HepG2 (cell line): ENCODE measurements around the gene LAX1. TPM values are rescaled to one million over a fixed set of nuclear protein-coding genes. Genes with fewer than 3 reads are reported as not detected.

Experiments used
- FOXM1 ChIP-seq: sonication (generic); formaldehyde crosslinking; IDR thresholded peaks from 2 replicates; pipeline ENCODE4 v1.5.0; 2020; ENCODE audit warnings: missing genetic modification reagents
- HNRNPH1 ChIP-seq: fragments of 200-400 bp; formaldehyde crosslinking; optimal IDR thresholded peaks from 2 replicates; pipeline ENCODE3; 2017; ENCODE audit warnings: mild to moderate bottlenecking, low read depth, low read length
- KLF13 ChIP-seq: sonication (generic); formaldehyde crosslinking; IDR thresholded peaks from 2 replicates; pipeline ENCODE4 v1.4.0; 2020; ENCODE audit warnings: mild to moderate bottlenecking, missing genetic modification reagents
- MAFG ChIP-seq: sonication (generic); formaldehyde crosslinking; IDR thresholded peaks from 2 replicates; pipeline ENCODE4 v1.5.1; 2020; ENCODE audit warnings: mild to moderate bottlenecking, missing genetic modification reagents
- U2AF1 ChIP-seq: fragments of 200-400 bp; formaldehyde crosslinking; optimal IDR thresholded peaks from 2 replicates; pipeline ENCODE3; 2017; ENCODE audit warnings: mild to moderate bottlenecking, low read depth, low read length
- ZBTB3 ChIP-seq: sonication (generic); formaldehyde crosslinking; IDR thresholded peaks from 2 replicates; pipeline ENCODE4 v1.4.0; 2020; ENCODE audit warnings: low read depth, mild to moderate bottlenecking, moderate library complexity, missing genetic modification reagents, borderline replicate concordance
- ZFP82 ChIP-seq: sonication (generic); formaldehyde crosslinking; IDR thresholded peaks from 2 replicates; pipeline ENCODE4 v1.5.1; 2020; ENCODE audit warnings: mild to moderate bottlenecking, missing genetic modification reagents, borderline replicate concordance
- ZFP90 ChIP-seq: sonication (generic); formaldehyde crosslinking; IDR thresholded peaks from 2 replicates; pipeline ENCODE4 v1.8.0; 2022; ENCODE audit warnings: missing genetic modification reagents, mild to moderate bottlenecking, inconsistent platforms, borderline replicate concordance
- ZNF326 ChIP-seq: sonication (generic); formaldehyde crosslinking; IDR thresholded peaks from 2 replicates; pipeline ENCODE4 v1.4.0; 2020; ENCODE audit warnings: missing genetic modification reagents, borderline replicate concordance
- ZNF337 ChIP-seq: sonication (generic); formaldehyde crosslinking; IDR thresholded peaks from 2 replicates; pipeline ENCODE4 v1.5.1; 2020; ENCODE audit warnings: missing genetic modification reagents, low read depth, mild to moderate bottlenecking, borderline replicate concordance
- ZNF350 ChIP-seq: sonication (generic); formaldehyde crosslinking; IDR thresholded peaks from 2 replicates; pipeline ENCODE4 v1.4.0; 2020; ENCODE audit warnings: mild to moderate bottlenecking, low read depth, missing genetic modification reagents, borderline replicate concordance
- ZNF577 ChIP-seq: sonication (generic); formaldehyde crosslinking; IDR thresholded peaks from 2 replicates; pipeline ENCODE4 v1.4.0; 2020; ENCODE audit warnings: mild to moderate bottlenecking, low read depth, missing genetic modification reagents, borderline replicate concordance
- ZNF7 ChIP-seq: IDR thresholded peaks from 2 replicates; pipeline ENCODE4 v1.6.1; 2016; ENCODE audit warnings: missing biosample characterization, missing genetic modification reagents
- polyA plus RNA-seq, 8 experiments: library from polyadenylated mRNA; depleted of rRNA in 3 of 8; stranded (reverse) in 7 of 8; unstranded in 1 of 8; fragments of >200 nt; fragmentation: Illumina TruSeq in 4 of 8; extraction: Trizol in 4 of 8; gene quantifications; 2 replicates each; pipeline versions ENCODE4 v1.2.1 to v1.2.3, GENCODE V29; 2011 to 2016; ENCODE audit warnings: low read depth in 4 of 8, missing spikeins in 1 of 8, mixed read lengths in 1 of 8; ENCODE audit not compliant: insufficient read depth in 1 of 8
- total RNA-seq, 5 experiments: library from RNA; depleted of rRNA; stranded (reverse); fragments of >200 nt; fragmentation: Illumina TruSeq; extraction: Trizol; gene quantifications; 2 replicates each; pipeline ENCODE4 v1.2.3, GENCODE V29; 2016; ENCODE audit warnings: low read depth in 1 of 5
- TF ChIP-seq, protein P1 (sequence below): sonication (generic); formaldehyde crosslinking; IDR thresholded peaks from 2 replicates; pipeline ENCODE4 v1.4.0; 2020; ENCODE audit warnings: missing genetic modification reagents, borderline replicate concordance
- TF ChIP-seq, protein P2 (sequence below): sonication (generic); formaldehyde crosslinking; IDR thresholded peaks from 2 replicates; pipeline ENCODE4 v1.5.1; 2020; ENCODE audit warnings: missing genetic modification reagents, mild to moderate bottlenecking, borderline replicate concordance
- TF ChIP-seq, protein P3 (sequence below): sonication (generic); formaldehyde crosslinking; IDR thresholded peaks from 2 replicates; pipeline ENCODE4 v1.4.0; 2020; ENCODE audit warnings: low read depth, mild to moderate bottlenecking, missing genetic modification reagents
- TF ChIP-seq, protein P4 (sequence below): sonication (generic); formaldehyde crosslinking; IDR thresholded peaks from 2 replicates; pipeline ENCODE4 v1.4.0; 2020; ENCODE audit warnings: missing genetic modification reagents, borderline replicate concordance
- TF ChIP-seq, protein P5 (sequence below), 2 experiments: fragments of 450-650 bp in 1 of 2; sonication (generic) in 1 of 2; formaldehyde crosslinking; IDR thresholded peaks; 2 replicates each; pipeline versions ENCODE4 v1.5.0 to v1.8.0; 2020 to 2022; ENCODE audit warnings: mild to moderate bottlenecking in 1 of 2, missing genetic modification reagents in 1 of 2

Gene LAX1
- total and polyA plus RNA-seq, 2 of the 13 experiments (the other 11 are each of a cell fraction or from before 2014, with no cell fraction given) = not detected

DNA sequence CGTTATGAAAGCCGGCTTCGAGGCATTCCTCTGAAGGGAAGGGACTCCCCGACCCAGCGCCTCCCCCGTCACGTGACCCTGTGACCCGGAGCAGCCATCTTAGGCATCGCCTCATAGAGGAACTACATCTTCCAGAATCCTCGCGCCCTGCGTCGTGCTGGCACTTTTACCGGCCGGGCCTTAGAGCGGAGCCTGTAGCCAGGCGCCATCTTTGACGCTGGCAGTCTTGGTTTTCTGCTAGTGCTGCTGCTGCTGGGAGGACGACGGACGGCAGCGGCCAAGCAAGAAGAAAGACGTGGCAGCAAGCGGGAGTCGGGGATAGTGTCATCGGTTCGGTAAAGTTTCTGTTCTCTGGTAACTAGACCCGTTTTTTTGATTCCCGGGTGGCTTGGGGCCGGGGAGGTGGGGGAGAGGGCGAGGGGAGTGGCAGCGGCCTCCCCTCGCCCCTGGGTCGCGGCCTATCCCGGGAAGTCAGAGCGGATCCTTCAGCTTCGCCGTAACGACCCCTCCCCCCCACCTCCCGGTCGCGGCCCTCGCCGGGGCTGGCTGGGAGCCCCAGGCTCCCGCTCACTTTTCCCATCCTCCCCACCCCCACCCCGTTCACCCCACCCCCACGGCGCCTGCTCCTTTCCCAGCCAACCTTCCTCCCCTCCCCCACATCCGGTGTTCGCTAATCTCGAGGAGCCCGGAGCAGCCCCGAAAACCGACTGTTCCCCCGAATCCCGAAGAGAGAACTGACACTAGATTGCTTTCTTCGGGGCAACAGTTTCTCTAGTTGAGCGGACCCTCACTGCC, 30.7 kb downstream of the LAX1 start, which contains the start of the genes ZBED6 and ZC3H11A (continued):
- TF ChIP-seq ZNF326 (CRISPR knock-in tag) = no peak
- no peak for TF ChIP-seq ZNF7 (CRISPR knock-in tag)
- no peak for TF ChIP-seq KLF13 (CRISPR knock-in tag)
- TF ChIP-seq HNRNPH1 = no peak
- no peak for TF ChIP-seq U2AF1
- TF ChIP-seq ZFP90 (CRISPR knock-in tag) = peak; percentile 59
- no peak for TF ChIP-seq ZNF337 (CRISPR knock-in tag)
- TF ChIP-seq, protein P1, sequence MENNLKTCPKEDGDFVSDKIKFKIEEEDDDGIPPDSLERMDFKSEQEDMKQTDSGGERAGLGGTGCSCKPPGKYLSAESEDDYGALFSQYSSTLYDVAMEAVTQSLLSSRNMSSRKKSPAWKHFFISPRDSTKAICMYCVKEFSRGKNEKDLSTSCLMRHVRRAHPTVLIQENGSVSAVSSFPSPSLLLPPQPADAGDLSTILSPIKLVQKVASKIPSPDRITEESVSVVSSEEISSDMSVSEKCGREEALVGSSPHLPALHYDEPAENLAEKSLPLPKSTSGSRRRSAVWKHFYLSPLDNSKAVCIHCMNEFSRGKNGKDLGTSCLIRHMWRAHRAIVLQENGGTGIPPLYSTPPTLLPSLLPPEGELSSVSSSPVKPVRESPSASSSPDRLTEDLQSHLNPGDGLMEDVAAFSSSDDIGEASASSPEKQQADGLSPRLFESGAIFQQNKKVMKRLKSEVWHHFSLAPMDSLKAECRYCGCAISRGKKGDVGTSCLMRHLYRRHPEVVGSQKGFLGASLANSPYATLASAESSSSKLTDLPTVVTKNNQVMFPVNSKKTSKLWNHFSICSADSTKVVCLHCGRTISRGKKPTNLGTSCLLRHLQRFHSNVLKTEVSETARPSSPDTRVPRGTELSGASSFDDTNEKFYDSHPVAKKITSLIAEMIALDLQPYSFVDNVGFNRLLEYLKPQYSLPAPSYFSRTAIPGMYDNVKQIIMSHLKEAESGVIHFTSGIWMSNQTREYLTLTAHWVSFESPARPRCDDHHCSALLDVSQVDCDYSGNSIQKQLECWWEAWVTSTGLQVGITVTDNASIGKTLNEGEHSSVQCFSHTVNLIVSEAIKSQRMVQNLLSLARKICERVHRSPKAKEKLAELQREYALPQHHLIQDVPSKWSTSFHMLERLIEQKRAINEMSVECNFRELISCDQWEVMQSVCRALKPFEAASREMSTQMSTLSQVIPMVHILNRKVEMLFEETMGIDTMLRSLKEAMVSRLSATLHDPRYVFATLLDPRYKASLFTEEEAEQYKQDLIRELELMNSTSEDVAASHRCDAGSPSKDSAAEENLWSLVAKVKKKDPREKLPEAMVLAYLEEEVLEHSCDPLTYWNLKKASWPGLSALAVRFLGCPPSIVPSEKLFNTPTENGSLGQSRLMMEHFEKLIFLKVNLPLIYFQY (CRISPR knock-in tag) = peak; percentile 70
- no peak for TF ChIP-seq FOXM1
- peak; percentile 63; the same call in 1 of the 2 replicates for TF ChIP-seq ZNF350 (CRISPR knock-in tag)
- TF ChIP-seq ZNF577 (CRISPR knock-in tag) = no peak
- TF ChIP-seq, protein P2, sequence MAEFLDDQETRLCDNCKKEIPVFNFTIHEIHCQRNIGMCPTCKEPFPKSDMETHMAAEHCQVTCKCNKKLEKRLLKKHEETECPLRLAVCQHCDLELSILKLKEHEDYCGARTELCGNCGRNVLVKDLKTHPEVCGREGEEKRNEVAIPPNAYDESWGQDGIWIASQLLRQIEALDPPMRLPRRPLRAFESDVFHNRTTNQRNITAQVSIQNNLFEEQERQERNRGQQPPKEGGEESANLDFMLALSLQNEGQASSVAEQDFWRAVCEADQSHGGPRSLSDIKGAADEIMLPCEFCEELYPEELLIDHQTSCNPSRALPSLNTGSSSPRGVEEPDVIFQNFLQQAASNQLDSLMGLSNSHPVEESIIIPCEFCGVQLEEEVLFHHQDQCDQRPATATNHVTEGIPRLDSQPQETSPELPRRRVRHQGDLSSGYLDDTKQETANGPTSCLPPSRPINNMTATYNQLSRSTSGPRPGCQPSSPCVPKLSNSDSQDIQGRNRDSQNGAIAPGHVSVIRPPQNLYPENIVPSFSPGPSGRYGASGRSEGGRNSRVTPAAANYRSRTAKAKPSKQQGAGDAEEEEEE (CRISPR knock-in tag) = no peak
- no peak for TF ChIP-seq ZBTB3 (CRISPR knock-in tag)
- TF ChIP-seq, protein P3, sequence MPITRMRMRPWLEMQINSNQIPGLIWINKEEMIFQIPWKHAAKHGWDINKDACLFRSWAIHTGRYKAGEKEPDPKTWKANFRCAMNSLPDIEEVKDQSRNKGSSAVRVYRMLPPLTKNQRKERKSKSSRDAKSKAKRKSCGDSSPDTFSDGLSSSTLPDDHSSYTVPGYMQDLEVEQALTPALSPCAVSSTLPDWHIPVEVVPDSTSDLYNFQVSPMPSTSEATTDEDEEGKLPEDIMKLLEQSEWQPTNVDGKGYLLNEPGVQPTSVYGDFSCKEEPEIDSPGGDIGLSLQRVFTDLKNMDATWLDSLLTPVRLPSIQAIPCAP (CRISPR knock-in tag) = no peak
- no peak for TF ChIP-seq MAFG
- TF ChIP-seq, protein P4, sequence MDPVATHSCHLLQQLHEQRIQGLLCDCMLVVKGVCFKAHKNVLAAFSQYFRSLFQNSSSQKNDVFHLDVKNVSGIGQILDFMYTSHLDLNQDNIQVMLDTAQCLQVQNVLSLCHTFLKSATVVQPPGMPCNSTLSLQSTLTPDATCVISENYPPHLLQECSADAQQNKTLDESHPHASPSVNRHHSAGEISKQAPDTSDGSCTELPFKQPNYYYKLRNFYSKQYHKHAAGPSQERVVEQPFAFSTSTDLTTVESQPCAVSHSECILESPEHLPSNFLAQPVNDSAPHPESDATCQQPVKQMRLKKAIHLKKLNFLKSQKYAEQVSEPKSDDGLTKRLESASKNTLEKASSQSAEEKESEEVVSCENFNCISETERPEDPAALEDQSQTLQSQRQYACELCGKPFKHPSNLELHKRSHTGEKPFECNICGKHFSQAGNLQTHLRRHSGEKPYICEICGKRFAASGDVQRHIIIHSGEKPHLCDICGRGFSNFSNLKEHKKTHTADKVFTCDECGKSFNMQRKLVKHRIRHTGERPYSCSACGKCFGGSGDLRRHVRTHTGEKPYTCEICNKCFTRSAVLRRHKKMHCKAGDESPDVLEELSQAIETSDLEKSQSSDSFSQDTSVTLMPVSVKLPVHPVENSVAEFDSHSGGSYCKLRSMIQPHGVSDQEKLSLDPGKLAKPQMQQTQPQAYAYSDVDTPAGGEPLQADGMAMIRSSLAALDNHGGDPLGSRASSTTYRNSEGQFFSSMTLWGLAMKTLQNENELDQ (CRISPR knock-in tag) = no peak
- no peak for TF ChIP-seq ZFP82 (CRISPR knock-in tag)
- TF ChIP-seq, protein P5, sequence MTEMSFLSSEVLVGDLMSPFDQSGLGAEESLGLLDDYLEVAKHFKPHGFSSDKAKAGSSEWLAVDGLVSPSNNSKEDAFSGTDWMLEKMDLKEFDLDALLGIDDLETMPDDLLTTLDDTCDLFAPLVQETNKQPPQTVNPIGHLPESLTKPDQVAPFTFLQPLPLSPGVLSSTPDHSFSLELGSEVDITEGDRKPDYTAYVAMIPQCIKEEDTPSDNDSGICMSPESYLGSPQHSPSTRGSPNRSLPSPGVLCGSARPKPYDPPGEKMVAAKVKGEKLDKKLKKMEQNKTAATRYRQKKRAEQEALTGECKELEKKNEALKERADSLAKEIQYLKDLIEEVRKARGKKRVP (CRISPR knock-in tag; IDR thresholded peaks at IDR 0.05) = no peak
